Tibial artery (tissue), 4 donors: Measurements from ENCODE around the gene RGS2.
A peak's percentile ranks its signal among the peaks of the same experiment; 100 is the strongest.

ENCODE experiments used
- DNase-seq, 2 donors: peaks; one replicate each; pipeline ENCODE4 v3.0.0-alpha.2; 2019
- H3K27ac ChIP-seq, 2 donors: fragments of 200-600 bp; sonication (generic) in 1 of 2; 1 replicate in 1 of 2; 2 replicates in 1 of 2; pipeline ENCODE4 v1.5.1; 2018 to 2019; ENCODE audit warnings: mild to moderate bottlenecking in 1 of 2
- H3K27me3 ChIP-seq, 2 donors: fragments of 200-600 bp; sonication (generic) in 1 of 2; one replicate each; pipeline versions ENCODE4 v1.5.1 to v1.6.0; 2016 to 2019
- H3K36me3 ChIP-seq, 3 donors: fragments of 200-600 bp; sonication (generic) in 2 of 3; one replicate each; pipeline ENCODE4 v1.5.1; 2016 to 2019; ENCODE audit warnings: mild to moderate bottlenecking in 2 of 3
- H3K4me1 ChIP-seq, 4 donors: fragments of 200-600 bp; sonication (generic) in 2 of 4; 1 replicate in 3 of 4; 2 replicates in 1 of 4; pipeline ENCODE4 v1.5.1; 2016 to 2019
- H3K4me3 ChIP-seq, 2 donors: fragments of 200-600 bp; sonication (generic) in 1 of 2; 1 replicate in 1 of 2; 2 replicates in 1 of 2; pipeline ENCODE4 v1.5.1; 2018 to 2019; ENCODE audit warnings: mild to moderate bottlenecking in 2 of 2
- H3K9me3 ChIP-seq, 3 donors: fragments of 200-600 bp; sonication (generic) in 1 of 3; one replicate each; pipeline ENCODE4 v1.5.1; 2016 to 2019
- intact Hi-C: fragments of 100-400 bp; cut with DNase I; formaldehyde crosslinking; loops from one replicate; pipeline ENCODE4 v1.15.0; 2023; ENCODE audit warnings: low total_unique reads
- TF ChIP-seq, protein P1 (sequence below), 2 experiments: fragments of 200-600 bp in 1 of 2; fragments of 450-650 bp in 1 of 2; IDR thresholded peaks; one replicate each; pipeline ENCODE4 v1.5.1; 2017 to 2019; ENCODE audit warnings: antibody characterized with exemption in 2 of 2, mild to moderate bottlenecking in 1 of 2, moderate library complexity in 1 of 2

Gene RGS2

DNA sequence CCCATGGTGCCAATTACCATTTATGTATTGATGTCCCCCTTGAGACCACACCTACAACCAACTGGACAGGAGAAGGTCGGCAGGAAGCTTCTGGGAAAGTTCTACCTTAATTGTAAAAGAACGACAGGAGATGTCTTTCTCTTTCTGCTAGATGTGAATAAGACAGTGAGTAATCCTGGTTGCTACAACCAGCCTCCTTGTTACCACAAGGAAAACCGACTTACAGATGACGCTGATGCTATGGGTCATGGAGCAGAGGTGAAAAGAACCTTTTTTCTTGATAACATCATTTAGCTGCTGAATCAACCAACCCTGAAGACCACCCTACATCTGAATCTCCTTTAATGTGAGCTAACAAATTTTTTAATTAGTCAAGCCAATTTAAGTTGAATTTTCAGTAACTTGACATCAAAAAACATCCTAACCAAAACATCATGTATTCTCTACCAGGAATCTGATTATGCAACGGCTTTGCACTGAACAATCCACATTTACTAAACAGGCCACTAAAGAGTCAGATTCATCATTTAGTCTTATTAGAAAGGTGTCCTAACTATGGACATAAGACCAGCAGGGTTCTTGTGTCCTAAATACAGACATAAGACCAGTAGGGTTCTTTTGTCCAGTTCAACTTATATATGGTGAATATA lies 23.0 kb downstream of the RGS2 start:
- no peak for DNase-seq
- TF ChIP-seq, protein P1, sequence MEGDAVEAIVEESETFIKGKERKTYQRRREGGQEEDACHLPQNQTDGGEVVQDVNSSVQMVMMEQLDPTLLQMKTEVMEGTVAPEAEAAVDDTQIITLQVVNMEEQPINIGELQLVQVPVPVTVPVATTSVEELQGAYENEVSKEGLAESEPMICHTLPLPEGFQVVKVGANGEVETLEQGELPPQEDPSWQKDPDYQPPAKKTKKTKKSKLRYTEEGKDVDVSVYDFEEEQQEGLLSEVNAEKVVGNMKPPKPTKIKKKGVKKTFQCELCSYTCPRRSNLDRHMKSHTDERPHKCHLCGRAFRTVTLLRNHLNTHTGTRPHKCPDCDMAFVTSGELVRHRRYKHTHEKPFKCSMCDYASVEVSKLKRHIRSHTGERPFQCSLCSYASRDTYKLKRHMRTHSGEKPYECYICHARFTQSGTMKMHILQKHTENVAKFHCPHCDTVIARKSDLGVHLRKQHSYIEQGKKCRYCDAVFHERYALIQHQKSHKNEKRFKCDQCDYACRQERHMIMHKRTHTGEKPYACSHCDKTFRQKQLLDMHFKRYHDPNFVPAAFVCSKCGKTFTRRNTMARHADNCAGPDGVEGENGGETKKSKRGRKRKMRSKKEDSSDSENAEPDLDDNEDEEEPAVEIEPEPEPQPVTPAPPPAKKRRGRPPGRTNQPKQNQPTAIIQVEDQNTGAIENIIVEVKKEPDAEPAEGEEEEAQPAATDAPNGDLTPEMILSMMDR (IDR thresholded peaks at IDR 0.05): no peak
- H3K4me3 ChIP-seq: no peak overlapping the region
- peaks cover 0 to 21% (median 0%) of the 10 kb centered on the region in 4 donors for H3K4me1 ChIP-seq
- intact Hi-C loops: no loop called here
- no peaks in the 10 kb centered on the region for H3K36me3 ChIP-seq
- H3K9me3 ChIP-seq: no peaks in the 10 kb centered on the region
- H3K27me3 ChIP-seq: no peaks in the 10 kb centered on the region
- H3K27ac ChIP-seq: no peak overlapping the region

DNA sequence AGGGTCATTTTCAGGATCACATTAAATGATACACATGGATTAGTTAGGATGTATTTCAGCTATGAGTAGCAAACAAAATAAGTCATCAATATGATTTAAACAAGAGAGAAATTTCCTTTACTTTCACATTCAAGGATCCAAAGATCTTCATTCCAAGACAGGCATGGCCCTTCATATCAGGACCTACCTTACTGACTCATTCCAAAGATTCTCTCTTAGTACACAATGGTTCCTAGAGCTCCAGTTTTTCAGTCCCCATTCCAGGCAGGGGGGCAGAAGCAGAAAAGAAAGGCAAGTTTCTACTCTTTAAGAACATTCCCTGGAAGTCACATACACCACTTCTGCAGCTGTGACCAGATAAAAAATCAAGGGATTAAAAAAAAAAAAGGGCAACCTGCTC lies 23.7 kb downstream of the RGS2 start:
- intact Hi-C loops: no loop called here

DNA sequence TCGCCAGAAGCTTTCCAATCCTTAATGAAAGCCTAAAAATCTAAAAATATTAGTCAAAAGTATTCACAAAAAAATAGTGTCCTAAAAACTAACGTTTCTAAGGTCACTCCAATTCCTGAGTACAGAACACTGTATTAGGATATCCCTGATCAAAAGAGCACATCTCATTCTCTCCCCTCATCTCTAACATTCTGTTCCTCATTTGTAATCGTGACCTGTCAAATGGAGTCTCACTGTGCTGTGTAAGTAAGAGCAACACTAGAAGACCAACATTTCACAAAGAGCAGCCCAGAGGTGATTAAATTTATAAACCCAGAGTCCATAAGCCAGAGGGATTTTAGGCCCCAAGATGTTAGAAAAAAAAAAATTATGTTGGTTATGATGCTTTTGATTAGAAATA lies 26.3 kb downstream of the RGS2 start:
- Histone ChIP-seq H3K9me3 (no peaks in the 10 kb centered on the region), H3K27me3 (no peaks in the 10 kb centered on the region), H3K4me1 (peaks cover 0 to 15% (median 0%) of the 10 kb centered on the region in 4 donors), H3K4me3 (no peak overlapping the region), H3K36me3 (no peaks in the 10 kb centered on the region), H3K27ac (peak overlapping the region; percentile 6 to 36)
- DNase-seq: no peak
- intact Hi-C loops: no loop called here
- TF ChIP-seq, protein P1 (IDR thresholded peaks at IDR 0.05): no peak

More for the DNA sequence above, 23.7 kb downstream of the RGS2 start:
- Histone ChIP-seq H3K27me3 (no peaks in the 10 kb centered on the region), H3K4me1 (peaks cover 0 to 15% (median 0%) of the 10 kb centered on the region in 4 donors), H3K27ac (no peak overlapping the region), H3K36me3 (no peaks in the 10 kb centered on the region), H3K4me3 (no peak overlapping the region), H3K9me3 (no peaks in the 10 kb centered on the region)
- no peak for DNase-seq
- TF ChIP-seq, protein P1 (IDR thresholded peaks at IDR 0.05): no peak

DNA sequence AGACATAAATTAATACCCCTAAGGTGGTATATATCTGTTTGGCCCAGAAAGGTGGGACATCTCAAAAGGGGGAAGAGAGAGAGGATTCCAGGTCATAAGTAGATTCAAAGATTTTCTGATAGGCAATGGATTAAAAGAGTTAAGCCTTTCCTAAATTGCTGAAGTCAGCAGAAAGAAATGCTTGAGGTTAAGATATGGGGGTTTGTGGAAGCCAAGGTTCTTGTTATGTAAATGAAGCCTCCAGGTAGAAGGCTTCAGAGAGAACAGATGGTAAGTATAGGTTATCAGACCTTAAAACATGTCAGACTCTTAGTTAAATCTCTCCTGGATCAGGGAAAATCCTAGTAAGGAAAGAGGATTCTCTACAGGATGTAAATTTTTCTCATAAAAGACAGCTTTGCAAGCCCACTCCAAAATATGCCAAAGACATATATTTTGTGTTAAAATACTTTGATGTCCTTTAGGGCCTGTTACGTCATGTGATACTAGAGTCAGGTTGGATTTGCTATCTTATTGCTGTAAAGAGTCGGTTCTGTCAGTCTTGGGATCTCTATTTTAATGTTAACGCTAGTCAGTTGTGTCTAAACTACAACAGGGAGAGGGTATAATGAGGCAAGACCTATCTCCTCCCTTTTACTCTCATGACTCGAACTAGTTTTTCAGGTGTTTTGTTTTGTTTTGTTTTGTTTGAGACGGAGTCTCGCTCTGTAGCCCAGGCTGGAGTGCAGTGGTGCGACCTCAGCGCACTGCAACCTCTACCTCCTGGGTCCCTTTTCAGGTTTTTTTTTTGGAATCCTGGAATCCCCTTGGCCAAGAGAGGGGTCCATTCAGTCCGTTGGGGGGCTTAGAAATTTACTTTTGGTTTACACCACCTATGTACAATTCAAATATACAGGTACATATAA lies 30.6 kb downstream of the RGS2 start:
- TF ChIP-seq, protein P1 (IDR thresholded peaks at IDR 0.05): no peak
- H3K4me1 ChIP-seq: peaks cover 0 to 11% (median 2%) of the 10 kb centered on the region in 4 donors
- no peak overlapping the region for H3K27ac ChIP-seq
- H3K36me3 ChIP-seq: no peaks in the 10 kb centered on the region
- no peak for DNase-seq
- no peaks in the 10 kb centered on the region for H3K9me3 ChIP-seq
- intact Hi-C loops: no loop called here
- no peak overlapping the region for H3K4me3 ChIP-seq
- H3K27me3 ChIP-seq: no peaks in the 10 kb centered on the region

DNA sequence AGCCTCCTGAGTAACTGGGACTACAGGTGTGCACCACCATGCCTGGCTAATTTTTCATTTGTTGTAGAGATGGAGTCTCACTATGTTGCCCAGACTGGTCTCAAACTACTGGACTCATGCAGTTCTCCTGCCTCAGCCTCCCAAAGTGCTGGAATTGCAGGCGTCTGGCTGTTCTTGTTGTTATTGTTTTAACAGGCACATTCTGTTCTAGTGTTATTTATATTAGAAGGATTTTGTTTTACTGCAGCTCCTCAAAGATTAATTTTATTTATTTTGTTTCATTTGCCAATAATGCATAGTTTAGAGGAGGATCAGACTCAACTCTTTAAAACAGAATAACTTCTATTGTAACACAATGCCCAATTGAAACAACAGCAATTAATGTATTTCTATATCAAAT lies 35.5 kb downstream of the RGS2 start:
- Histone ChIP-seq H3K27ac (no peak overlapping the region), H3K36me3 (no peaks in the 10 kb centered on the region), H3K27me3 (no peaks in the 10 kb centered on the region), H3K4me1 (peaks cover 0 to 9% (median 2%) of the 10 kb centered on the region in 4 donors), H3K4me3 (no peak overlapping the region), H3K9me3 (no peaks in the 10 kb centered on the region)
- intact Hi-C loops: no loop called here
- TF ChIP-seq, protein P1 (IDR thresholded peaks at IDR 0.05): no peak
- DNase-seq: no peak
